Gastroesophageal sphincter (tissue), 4 donors: ENCODE results near the gene ANKRD65. TPM values are rescaled to one million over a fixed set of nuclear protein-coding genes. Genes with fewer than 3 reads are reported as not detected.

Experiments used
- ATAC-seq: fragments of 150-250 bp; one replicate; pipeline ENCODE4 v1.9.1; 2016; ENCODE audit warnings: mild to moderate bottlenecking, moderate library complexity
- H3K27ac ChIP-seq, 4 donors: fragments of 200-600 bp; sonication (generic) in 3 of 4; 1 replicate in 3 of 4; 2 replicates in 1 of 4; pipeline ENCODE4 v1.5.1; 2016 to 2019
- H3K27me3 ChIP-seq: fragments of 200-600 bp; sonication (generic); one replicate; pipeline ENCODE4 v1.5.1; 2019
- H3K36me3 ChIP-seq, 2 donors: fragments of 200-600 bp; sonication (generic); one replicate each; pipeline ENCODE4 v1.5.1; 2019; ENCODE audit warnings: control low read depth in 1 of 2
- H3K4me1 ChIP-seq, 3 donors: fragments of 200-600 bp; sonication (generic); 1 replicate in 2 of 3; 2 replicates in 1 of 3; pipeline ENCODE4 v1.5.1; 2016 to 2019; ENCODE audit warnings: control low read depth in 2 of 3
- H3K4me3 ChIP-seq, 2 donors: fragments of 200-600 bp; sonication (generic); one replicate each; pipeline ENCODE4 v1.5.1; 2019; ENCODE audit warnings: mild to moderate bottlenecking in 1 of 2, moderate library complexity in 1 of 2
- H3K9me3 ChIP-seq, 3 donors: fragments of 200-600 bp; sonication (generic); one replicate each; pipeline ENCODE4 v1.5.1; 2017 to 2019; ENCODE audit warnings: control low read depth in 2 of 3
- CTCF ChIP-seq, 4 experiments: fragments of 200-600 bp in 2 of 4; fragments of 450-650 bp in 2 of 4; sonication (generic) in 1 of 4; IDR thresholded peaks; one replicate each; pipeline ENCODE4 v1.5.1; 2017 to 2019; ENCODE audit warnings: antibody characterized with exemption in 4 of 4, mild to moderate bottlenecking in 2 of 4, moderate library complexity in 2 of 4
- EP300 ChIP-seq: sonication (generic); formaldehyde crosslinking; IDR thresholded peaks from one replicate; pipeline ENCODE4 v1.6.1; 2017; ENCODE audit warnings: antibody characterized with exemption, mild to moderate bottlenecking
- POLR2A ChIP-seq, 2 donors: fragments of 450-650 bp; IDR thresholded peaks; one replicate each; pipeline ENCODE4 v1.6.1; 2017; ENCODE audit warnings: antibody characterized with exemption in 2 of 2, mild to moderate bottlenecking in 2 of 2, moderate library complexity in 1 of 2
- POLR2AphosphoS5 ChIP-seq: sonication (generic); formaldehyde crosslinking; IDR thresholded peaks from one replicate; pipeline ENCODE4 v1.6.1; 2017; ENCODE audit warnings: antibody characterized with exemption
- WGBS, 2 donors: methylation state at CpG; one replicate each; pipeline ENCODE4 v1.1.5; 2018; ENCODE audit warnings: low coverage in 1 of 2; 5-methylcytosine and 5-hydroxymethylcytosine counted together
- total RNA-seq, 4 donors: library from RNA; depleted of rRNA; stranded (reverse); fragments of >200 nt; gene quantifications; one replicate each; pipeline ENCODE4 v1.1.0, GENCODE V29; 2016

The ANKRD65 gene
- total RNA-seq, 4 donors from 2014 or later: 8.7 to 16.9 (median 10.3) TPM

GRCh38 chr1:1432274-1432950, 11.3 kb upstream of the ANKRD65 start:
- Histone ChIP-seq H3K27ac (peak overlapping the region; percentile 79 to 97 (median 94)), H3K4me3 (peak overlapping the region in 1 of 2 donors; percentile 71)
- no peak for ATAC-seq

GRCh38 chr1:1431845-1432273, 10.8 kb upstream of the ANKRD65 start:
- Histone ChIP-seq H3K27me3 (no peaks in the 10 kb centered on the region), H3K4me3 (no peak overlapping the region), H3K36me3 (no peaks in the 10 kb centered on the region), H3K9me3 (no peaks in the 10 kb centered on the region), H3K4me1 (peaks cover 0 to 98% (median 66%) of the 10 kb centered on the region in 3 donors), H3K27ac (peak overlapping the region; percentile 79 to 97 (median 94))
- peak; percentile 21 for ATAC-seq
- TF ChIP-seq CTCF (IDR thresholded peaks at IDR 0.05): no peak
- peak in 1 of 2 donors; percentile 9 for TF ChIP-seq POLR2A (IDR thresholded peaks at IDR 0.05)
- no peak for TF ChIP-seq EP300
- no peak for TF ChIP-seq POLR2AphosphoS5
- no CpG with 5 or more reads among the region's 5 CpGs for WGBS, 2 donors

More at GRCh38 chr1:1432274-1432950, 11.3 kb upstream of the ANKRD65 start:
- Histone ChIP-seq H3K9me3 (no peaks in the 10 kb centered on the region), H3K36me3 (no peaks in the 10 kb centered on the region), H3K27me3 (no peaks in the 10 kb centered on the region), H3K4me1 (peaks cover 0 to 98% (median 70%) of the 10 kb centered on the region in 3 donors)
- TF ChIP-seq EP300 (no peak), POLR2AphosphoS5 (no peak), CTCF (IDR thresholded peaks at IDR 0.05) (no peak), POLR2A (IDR thresholded peaks at IDR 0.05) (no peak)
- 46 to 67% methylated on average over 7 to 9 of the region's 28 CpGs for WGBS, 2 donors

GRCh38 chr1:1430992-1431844, 10.1 kb upstream of the ANKRD65 start:
- H3K4me3 ChIP-seq: peak overlapping the region in 1 of 2 donors; percentile 32
- H3K4me1 ChIP-seq: peaks cover 0 to 98% (median 61%) of the 10 kb centered on the region in 3 donors
- H3K36me3 ChIP-seq: no peaks in the 10 kb centered on the region
- TF ChIP-seq CTCF (IDR thresholded peaks at IDR 0.05) (no peak), POLR2A (IDR thresholded peaks at IDR 0.05) (no peak), POLR2AphosphoS5 (no peak), EP300 (no peak)
- WGBS, 2 donors: no CpG with 5 or more reads among the region's 18 CpGs
- no peak for ATAC-seq
- no peaks in the 10 kb centered on the region for H3K27me3 ChIP-seq
- H3K27ac ChIP-seq: peak overlapping the region; percentile 79 to 97 (median 94)
- H3K9me3 ChIP-seq: no peaks in the 10 kb centered on the region

GRCh38 chr1:1430114-1430982, 9.3 kb upstream of the ANKRD65 start:
- TF ChIP-seq CTCF (IDR thresholded peaks at IDR 0.05) (peak in 3 of 4 experiments; percentile 37 to 57 (median 45)), POLR2AphosphoS5 (peak; percentile 66), EP300 (no peak), POLR2A (IDR thresholded peaks at IDR 0.05) (no peak)
- H3K9me3 ChIP-seq: no peaks in the 10 kb centered on the region
- no peaks in the 10 kb centered on the region for H3K27me3 ChIP-seq
- ATAC-seq: peak; percentile 62
- peaks cover 0 to 94% (median 57%) of the 10 kb centered on the region in 3 donors for H3K4me1 ChIP-seq
- WGBS, 2 donors: 6% methylated on average over 9 of the region's 35 CpGs; no CpG with 5 or more reads in 1 of the 2 donors
- peak overlapping the region in 1 of 2 donors; percentile 32 for H3K4me3 ChIP-seq
- H3K27ac ChIP-seq: peak overlapping the region; percentile 79 to 97 (median 94)
- H3K36me3 ChIP-seq: no peaks in the 10 kb centered on the region
